ENCODE results near the gene SLC25A5.

The SLC25A5 gene

GRCh38 chrX:119505945-119506344 is 37.7 kb downstream of the SLC25A5 start:
- DNase-seq (ENCODE audit: low spot score) = peak; percentile 63

DNA sequence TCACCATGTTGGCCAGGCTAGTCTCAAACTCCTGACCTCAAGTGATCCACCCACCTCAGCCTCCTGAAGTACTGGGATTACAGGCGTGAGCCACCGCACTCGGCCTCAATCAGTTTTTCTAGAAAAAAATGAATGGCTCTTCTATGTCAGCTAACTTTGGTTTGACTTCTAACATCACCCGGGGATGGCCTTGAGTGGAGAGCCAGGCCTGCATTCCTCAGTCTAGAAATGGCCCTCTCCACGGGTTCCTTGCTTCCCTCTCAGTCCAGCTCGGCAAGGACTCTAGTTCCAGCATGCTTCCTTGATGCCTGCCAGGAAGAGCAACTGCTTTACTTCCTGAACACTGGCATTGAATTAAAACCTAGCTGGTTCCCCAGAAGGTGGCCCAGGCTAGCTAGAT is 39.0 kb downstream of the SLC25A5 start:
- DNase-seq (ENCODE audit: low spot score) = no peak

DNA sequence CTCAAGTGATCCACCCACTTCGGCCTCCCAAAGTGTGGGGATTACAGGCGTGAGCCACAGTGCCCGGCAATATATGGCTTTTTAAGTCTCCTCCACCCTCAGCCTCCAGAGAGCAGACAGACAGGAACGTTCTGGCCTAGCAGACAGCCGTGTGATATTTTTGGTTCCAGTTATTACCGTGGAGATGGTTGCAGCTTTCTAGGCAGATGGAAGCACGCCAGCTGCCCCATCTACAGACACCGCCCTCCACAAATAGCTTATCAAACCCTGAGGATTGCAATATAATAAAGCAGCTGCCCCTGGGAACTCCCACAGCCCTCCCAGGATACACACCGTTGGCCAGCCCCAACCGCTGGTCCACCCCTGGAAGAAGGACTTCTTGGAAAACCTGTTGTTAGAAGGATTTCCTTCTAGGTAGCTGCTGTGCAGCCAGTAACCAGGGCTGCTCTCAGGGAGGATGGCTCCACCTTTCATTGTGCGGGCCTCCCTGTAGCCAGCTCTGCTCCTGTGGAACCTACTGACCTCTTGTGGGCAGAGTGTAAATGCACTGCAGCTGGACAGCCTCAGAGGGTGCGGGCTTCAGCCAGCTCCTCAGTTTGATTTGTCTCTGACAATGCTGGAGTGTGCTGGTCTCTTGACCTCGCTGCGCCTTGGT is 44.0 kb downstream of the SLC25A5 start:
- peak; percentile 70 for DNase-seq (ENCODE audit: low spot score)

DNA sequence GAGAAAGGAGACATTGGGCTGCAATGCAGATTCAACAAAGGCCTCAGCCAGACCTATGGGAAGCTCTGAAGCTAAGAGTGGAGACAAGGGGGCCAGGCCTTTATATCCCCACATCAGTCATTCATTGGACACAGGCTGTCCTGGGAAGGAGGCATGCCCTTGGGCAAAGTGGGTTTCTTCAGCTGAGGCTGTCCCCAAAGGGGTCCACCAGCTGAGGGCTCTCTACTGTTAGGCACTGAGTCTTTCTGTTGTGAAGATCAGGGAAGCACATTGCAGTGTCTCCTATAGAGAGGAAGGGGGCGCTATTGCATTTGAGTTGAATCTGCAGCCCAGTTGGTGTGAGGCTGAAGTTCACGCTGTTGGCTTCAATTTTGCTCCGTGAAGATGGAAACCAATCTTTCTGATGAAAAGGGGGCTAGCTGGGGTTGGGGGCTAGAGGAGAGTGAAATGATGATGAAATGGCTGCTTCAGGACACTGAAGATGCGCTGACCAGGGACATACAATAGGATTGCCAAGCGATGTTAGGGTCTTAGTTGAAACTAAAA is 48.0 kb downstream of the SLC25A5 start:
- peak; percentile 59 for DNase-seq (ENCODE audit: low spot score)

GRCh38 chrX:119518371-119518770 is 50.1 kb downstream of the SLC25A5 start:
- no peak for DNase-seq (ENCODE audit: low spot score)

Measured in HuH-7 (cell line).